ENCODE data around the gene MTA3. TPM values are rescaled to one million over a fixed set of nuclear protein-coding genes. Genes with fewer than 3 reads are reported as not detected.

The MTA3 gene
- total and polyA plus RNA-seq, 2 of the 8 experiments (the other 6 are each of a cell fraction or from before 2014, with no cell fraction given), result 125 to 184 TPM

- no peak overlapping the region for H2AFZ ChIP-seq (ENCODE audit: low read length)
- peaks cover 8 to 10% of the 10 kb centered on the region in 2 experiments for H4K20me1 ChIP-seq (replicated peaks in 1 of 2; ENCODE audit: control insufficient read depth in 1 of 2, insufficient read depth in 2 of 2, low read length in 2 of 2)
- no peak for FAIRE-seq
These were observed 19.7 kb downstream of the MTA3 start for GRCh38 chr2:42588121-42588520.

More at GRCh38 chr2:42588121-42588520, 19.7 kb downstream of the MTA3 start:
- no peak overlapping the region for H3K4me2 ChIP-seq (ENCODE audit: insufficient read depth in 1 of 2, low read depth in 2 of 2, low read length in 2 of 2)
- peaks cover 11 to 90% of the 10 kb centered on the region in 2 experiments for H3K79me2 ChIP-seq (ENCODE audit: control insufficient read depth in 1 of 2, insufficient read depth in 2 of 2, low read length in 2 of 2)
- H3K14ac ChIP-seq (ENCODE audit: insufficient read length), result no peak overlapping the region
- H3K27me3 ChIP-seq (replicated peaks in 1 of 4; ENCODE audit: control insufficient read depth in 3 of 4, extremely low read depth in 1 of 4, insufficient read depth in 3 of 4, low read length in 3 of 4), result no peaks in the 10 kb centered on the region
- no peak overlapping the region for H3K4me3 ChIP-seq (ENCODE audit: extremely low read depth in 1 of 4, insufficient read depth in 2 of 4, low read depth in 3 of 4, low read length in 4 of 4)
- H2BK5ac ChIP-seq (ENCODE audit: low read depth, low read length), result no peak overlapping the region
- H2BK15ac ChIP-seq (ENCODE audit: low read length), result no peak overlapping the region
- no peak overlapping the region for H2BK12ac ChIP-seq (ENCODE audit: low read depth, low read length)
- H3K4ac ChIP-seq (replicated peaks; ENCODE audit: insufficient read length, low read depth, low read length), result no peak overlapping the region
- no peak overlapping the region for H3K9ac ChIP-seq (replicated peaks in 1 of 4; ENCODE audit: extremely low read depth in 1 of 4, low read depth in 3 of 4, low read length in 3 of 4)
- no peak overlapping the region for H4K8ac ChIP-seq (ENCODE audit: extremely low read depth, insufficient read depth, low read length)
- no peak overlapping the region for H4K91ac ChIP-seq (replicated peaks; ENCODE audit: insufficient read length, low read length)
- WGBS, 2 experiments (ENCODE audit: extremely low coverage in 1 of 2, insufficient coverage in 1 of 2, insufficient read length in 1 of 2, insufficient replicate concordance in 2 of 2, low coverage in 1 of 2, low lambda C conversion rate in 2 of 2, missing lambda C conversion rate in 1 of 2), result 93% methylated on average over 1 of the region's 1 CpG; no CpG with 5 or more reads in 1 of the 2 experiments
- no peak overlapping the region for H4K5ac ChIP-seq (ENCODE audit: insufficient read length, low read depth, low read length)
- no peak overlapping the region for H2BK120ac ChIP-seq (replicated peaks; ENCODE audit: low read depth, low read length)
- 0 out of 2 replicates have a peak, but pooled peaks cover 2% of the 10 kb centered on the region for H3K79me1 ChIP-seq (ENCODE audit: low read depth, low read length)
- no peak overlapping the region for H3K18ac ChIP-seq (ENCODE audit: extremely low read depth, low read length)
- no peaks in the 10 kb centered on the region for H3K23me2 ChIP-seq (ENCODE audit: low read depth, low read length)
- no peak overlapping the region for H3K27ac ChIP-seq (ENCODE audit: low read depth, low read length)
- POLR2A ChIA-PET (ENCODE audit: partially characterized antibody), result interaction anchor here (1.0 to 3.3 kb wide), 7 partner anchors 10 to 32 kb away, joined by 3 to 17 read pairs (median 5); no protein-coding TSS in a partner anchor
- no peak for DNase-seq (ENCODE audit: low read depth in 1 of 2, low spot score in 2 of 2)
- H3K9me3 ChIP-seq (ENCODE audit: insufficient read depth in 2 of 2, low read depth in 1 of 2, low read length in 1 of 2), result no peaks in the 10 kb centered on the region
- H3K23ac ChIP-seq (ENCODE audit: insufficient read length), result no peak overlapping the region
- H3K36me3 ChIP-seq (ENCODE audit: control insufficient read depth in 2 of 4, insufficient read depth in 4 of 4, low read length in 3 of 4), result peaks cover 0 to 63% (median 2%) of the 10 kb centered on the region in 4 experiments; a peak in 6 of 8 replicates
- H2BK20ac ChIP-seq (ENCODE audit: low read length), result no peak overlapping the region
- H3K4me1 ChIP-seq (replicated peaks in 1 of 4; ENCODE audit: control insufficient read depth in 3 of 4, insufficient read depth in 4 of 4, low read length in 3 of 4), result peaks cover 0 to 5% (median 0%) of the 10 kb centered on the region in 4 experiments; a peak in 2 of 7 replicates
- H2AK5ac ChIP-seq (ENCODE audit: low read depth, low read length), result no peak overlapping the region
- CTCF ChIA-PET (ENCODE audit: partially characterized antibody), result interaction anchor here (1.1 kb wide), 1 partner anchor 15 kb away, joined by 3 read pairs; no protein-coding TSS in a partner anchor
- TF ChIP-seq KDM1A (IDR thresholded peaks at IDR 0.05; ENCODE audit: borderline replicate concordance, low read length), result no peak
- H3K56ac ChIP-seq (replicated peaks; ENCODE audit: insufficient read length, low read depth, low read length), result no peak overlapping the region

All from H1 (cell line).